ENCODE results near the gene NUDT14.

DNA sequence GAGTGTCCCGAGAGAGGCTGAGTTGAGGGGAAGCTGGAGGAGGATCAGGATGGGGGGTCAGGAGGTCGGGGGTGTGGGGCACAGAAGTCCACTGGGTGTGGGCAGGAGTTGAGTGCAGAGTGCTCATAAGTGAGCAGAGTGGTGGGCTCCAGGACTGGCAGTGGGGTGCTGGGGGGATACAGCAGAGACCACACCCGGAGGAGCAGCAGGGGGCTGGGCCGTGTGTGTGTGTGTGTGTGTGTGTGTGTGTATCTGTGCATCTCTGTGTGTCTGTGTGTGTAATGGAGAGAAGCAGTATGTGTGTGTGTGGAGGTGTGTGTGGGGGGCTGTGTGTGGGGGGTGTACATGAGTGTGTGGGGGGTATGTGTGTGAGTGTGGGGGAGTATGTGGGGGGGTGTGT, 4.9 kb upstream of the NUDT14 start:
- TF ChIP-seq, protein P1, sequence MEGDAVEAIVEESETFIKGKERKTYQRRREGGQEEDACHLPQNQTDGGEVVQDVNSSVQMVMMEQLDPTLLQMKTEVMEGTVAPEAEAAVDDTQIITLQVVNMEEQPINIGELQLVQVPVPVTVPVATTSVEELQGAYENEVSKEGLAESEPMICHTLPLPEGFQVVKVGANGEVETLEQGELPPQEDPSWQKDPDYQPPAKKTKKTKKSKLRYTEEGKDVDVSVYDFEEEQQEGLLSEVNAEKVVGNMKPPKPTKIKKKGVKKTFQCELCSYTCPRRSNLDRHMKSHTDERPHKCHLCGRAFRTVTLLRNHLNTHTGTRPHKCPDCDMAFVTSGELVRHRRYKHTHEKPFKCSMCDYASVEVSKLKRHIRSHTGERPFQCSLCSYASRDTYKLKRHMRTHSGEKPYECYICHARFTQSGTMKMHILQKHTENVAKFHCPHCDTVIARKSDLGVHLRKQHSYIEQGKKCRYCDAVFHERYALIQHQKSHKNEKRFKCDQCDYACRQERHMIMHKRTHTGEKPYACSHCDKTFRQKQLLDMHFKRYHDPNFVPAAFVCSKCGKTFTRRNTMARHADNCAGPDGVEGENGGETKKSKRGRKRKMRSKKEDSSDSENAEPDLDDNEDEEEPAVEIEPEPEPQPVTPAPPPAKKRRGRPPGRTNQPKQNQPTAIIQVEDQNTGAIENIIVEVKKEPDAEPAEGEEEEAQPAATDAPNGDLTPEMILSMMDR (IDR thresholded peaks at IDR 0.05): no peak
- no peak for TF ChIP-seq POLR2A (IDR thresholded peaks at IDR 0.05)

All from tibial nerve (tissue), 3 donors.